GM12878 (cell line): ENCODE measurements around the gene NUFIP1. TPM values are rescaled to one million over a fixed set of nuclear protein-coding genes. Genes with fewer than 3 reads are reported as not detected.

Experiments used
- ASH2L ChIP-seq: fragments of 300-600, 200-600 bp; sonication (generic); IDR thresholded peaks from 2 replicates; pipeline ENCODE4 v1.6.1; 2017; ENCODE audit warnings: low read depth, mild to moderate bottlenecking, borderline replicate concordance
- ATF2 ChIP-seq: IDR thresholded peaks from 2 replicates; pipeline ENCODE4 v1.6.1; 2012; ENCODE audit warnings: low read length, inconsistent platforms
- BACH1 ChIP-seq: fragments of 450-650 bp; IDR thresholded peaks from 2 replicates; pipeline ENCODE4 v1.6.1; 2017; ENCODE audit warnings: mild to moderate bottlenecking, borderline replicate concordance
- BCL11A ChIP-seq: IDR thresholded peaks from 2 replicates; pipeline ENCODE4 v1.6.1; 2011; ENCODE audit warnings: low read depth, low read length
- CBFB ChIP-seq: IDR thresholded peaks from 2 replicates; pipeline ENCODE4 v1.6.1; 2016; ENCODE audit warnings: antibody characterized with exemption, low read depth
- CREM ChIP-seq: IDR thresholded peaks from 2 replicates; pipeline ENCODE4 v1.6.1; 2014; ENCODE audit warnings: antibody characterized with exemption, low read depth
- E4F1 ChIP-seq: fragments of 450-650 bp; IDR thresholded peaks from 2 replicates; pipeline ENCODE4 v1.6.1; 2018; ENCODE audit warnings: borderline replicate concordance, mild to moderate bottlenecking; ENCODE audit not compliant: partially characterized antibody
- EED ChIP-seq: sonication (generic); IDR thresholded peaks from 2 replicates; pipeline ENCODE4 v1.6.1; 2016; ENCODE audit warnings: antibody characterized with exemption, low read depth
- IRF5 ChIP-seq: fragments of 450-650 bp; IDR thresholded peaks from 2 replicates; pipeline ENCODE4 v1.6.1; 2017; ENCODE audit warnings: borderline replicate concordance
- JUND ChIP-seq: IDR thresholded peaks from 2 replicates; pipeline ENCODE4 v1.6.1; 2012; ENCODE audit warnings: low read depth, mild to moderate bottlenecking, low read length, improper control_type of control experiment, moderate library complexity
- KDM1A ChIP-seq: fragments of 200-600 bp; sonication (generic); IDR thresholded peaks from 2 replicates; pipeline ENCODE4 v1.6.1; 2016; ENCODE audit warnings: borderline replicate concordance
- KLF5 ChIP-seq: fragments of 450-650 bp; IDR thresholded peaks from 2 replicates; pipeline ENCODE4 v1.6.1; 2014; ENCODE audit warnings: mild to moderate bottlenecking; ENCODE audit not compliant: partially characterized antibody
- MXI1 ChIP-seq: fragments of 150-350 bp; IDR thresholded peaks from 2 replicates; pipeline ENCODE4 v1.6.1; 2011; ENCODE audit warnings: low read depth, mild to moderate bottlenecking, inconsistent platforms, low read length, improper control_type of control experiment
- MYB ChIP-seq: fragments of 150-350 bp; IDR thresholded peaks from 2 replicates; pipeline ENCODE4 v1.6.1; 2014; ENCODE audit warnings: mild to moderate bottlenecking, low read depth, low read length, borderline replicate concordance
- NFXL1 ChIP-seq: fragments of 450-650 bp; IDR thresholded peaks from 2 replicates; pipeline ENCODE4 v1.6.1; 2017; ENCODE audit warnings: antibody characterized with exemption, mild to moderate bottlenecking, borderline replicate concordance
- NR2C2 ChIP-seq: IDR thresholded peaks from 2 replicates; pipeline ENCODE4 v1.6.1; 2011; ENCODE audit warnings: borderline replicate concordance, low read depth; ENCODE audit not compliant: control insufficient read depth, insufficient read length
- PAX5 ChIP-seq: IDR thresholded peaks from 2 replicates; pipeline ENCODE4 v1.6.1; 2011; ENCODE audit warnings: low read depth, low read length, borderline replicate concordance
- PAX8 ChIP-seq: fragments of 450-650 bp; IDR thresholded peaks from 2 replicates; pipeline ENCODE4 v1.6.1; 2017; ENCODE audit warnings: mild to moderate bottlenecking, moderate library complexity
- POLR2A ChIP-seq: IDR thresholded peaks from 2 replicates; pipeline ENCODE4 v1.6.1; 2011; ENCODE audit warnings: low read depth, mild to moderate bottlenecking, low read length
- RB1 ChIP-seq: fragments of 450-650 bp; formaldehyde crosslinking; IDR thresholded peaks from 2 replicates; pipeline ENCODE4 v1.6.1; 2017; ENCODE audit warnings: mild to moderate bottlenecking, borderline replicate concordance
- RFX5 ChIP-seq: IDR thresholded peaks from 2 replicates; pipeline ENCODE4 v1.6.1; 2011; ENCODE audit warnings: low read depth, low read length, improper control_type of control experiment
- SMAD1 ChIP-seq: fragments of 450-650 bp; IDR thresholded peaks from 2 replicates; pipeline ENCODE4 v1.6.1; 2018; ENCODE audit warnings: mild to moderate bottlenecking, low read depth; ENCODE audit not compliant: partially characterized antibody
- SMARCA5 ChIP-seq: fragments of 450-650 bp; IDR thresholded peaks from 2 replicates; pipeline ENCODE4 v1.6.1; 2017; ENCODE audit warnings: mild to moderate bottlenecking
- SP1 ChIP-seq: IDR thresholded peaks from one replicate; pipeline ENCODE4 v1.6.1; 2011; ENCODE audit warnings: low read depth, low read length
- SREBF2 ChIP-seq: IDR thresholded peaks from 2 replicates; pipeline ENCODE4 v1.6.1; 2012; ENCODE audit warnings: mild to moderate bottlenecking, low read length
- WRNIP1 ChIP-seq: IDR thresholded peaks from 2 replicates; pipeline ENCODE4 v1.6.1; 2011; ENCODE audit warnings: low read depth, low read length, improper control_type of control experiment, borderline replicate concordance
- YY1 ChIP-seq: IDR thresholded peaks from 2 replicates; pipeline ENCODE4 v1.6.1; 2011; ENCODE audit warnings: low read depth, mild to moderate bottlenecking, low read length
- ZNF384 ChIP-seq: IDR thresholded peaks from 2 replicates; pipeline ENCODE4 v1.6.1; 2012; ENCODE audit warnings: low read depth, mild to moderate bottlenecking, low read length, improper control_type of control experiment, borderline replicate concordance
- ZZZ3 ChIP-seq: IDR thresholded peaks from 2 replicates; pipeline ENCODE4 v1.6.1; 2011; ENCODE audit warnings: low read depth; ENCODE audit not compliant: control insufficient read depth, insufficient read length
- polyA plus RNA-seq, 11 experiments: library from polyadenylated mRNA; depleted of rRNA in 4 of 11; unstranded in 6 of 11; stranded (reverse) in 5 of 11; fragments of >200 nt; fragmentation: Nextera tagmentation in 4 of 11; fragmentation: Illumina TruSeq in 1 of 11; extraction: Ambion mirVana in 4 of 11; extraction: Trizol in 1 of 11; gene quantifications; 1 replicate in 1 of 11; 2 replicates in 10 of 11; pipeline versions ENCODE4 v1.2.1 to v1.2.3, GENCODE V29; 2011 to 2016; ENCODE audit warnings: inconsistent platforms in 2 of 11, missing spikeins in 2 of 11, low read depth in 1 of 11
- total RNA-seq, 4 experiments: library from RNA; depleted of rRNA in 3 of 4; stranded (reverse); fragments of >200 nt in 3 of 4; fragmentation: Illumina TruSeq in 1 of 4; extraction: Trizol in 1 of 4; gene quantifications; 2 replicates each; pipeline versions ENCODE4 v1.2.1 to v1.2.3, GENCODE V29; 2013 to 2021

Gene NUFIP1
- total and polyA plus RNA-seq, 10 of the 15 experiments (the other 5 are each of a cell fraction or from before 2014, with no cell fraction given): 2.5 to 11.2 (median 7.0) TPM

- TF ChIP-seq E4F1 (no peak), ATF2 (no peak), RB1 (peak; percentile 75; the same call in 1 of the 2 replicates), ASH2L (no peak), PAX5 (peak; percentile 40; the same call in 1 of the 2 replicates), SP1 (peak; percentile 49), NFXL1 (no peak), BACH1 (peak; percentile 84), POLR2A (peak; percentile 89), SMAD1 (no peak), IRF5 (no peak), NR2C2 (no peak), ZZZ3 (no peak), ZNF384 (no peak), CBFB (peak; percentile 94), SREBF2 (no peak), MXI1 (peak; percentile 98), KLF5 (no peak), KDM1A (no peak), RFX5 (no peak), WRNIP1 (no peak; the same call in 1 of the 2 replicates), SMARCA5 (no peak), PAX8 (no peak), EED (peak; percentile 53; the same call in 1 of the 2 replicates), MYB (no peak), BCL11A (peak; percentile 12; the same call in 1 of the 2 replicates), CREM (peak; percentile 100), YY1 (peak; percentile 90), JUND (no peak)
Measured at GRCh38 chr13:44989071-44989889, at the start of gene NUFIP1, which contains the start of gene GPALPP1 (continued).
